ENCODE results near the gene KCNMB1. TPM values are rescaled to one million over a fixed set of nuclear protein-coding genes. Genes with fewer than 3 reads are reported as not detected.

Gene KCNMB1
- total and polyA plus RNA-seq, 2 of the 13 experiments (the other 11 are each of a cell fraction or from before 2014, with no cell fraction given) = not detected

GRCh38 chr5:170408877-170409660 lies 19.9 kb upstream of the KCNMB1 start:
- 50% methylated on average over 2 of the region's 7 CpGs for WGBS (ENCODE audit: low lambda C conversion rate)
- no peak for DNase-seq (ENCODE audit: low spot score)
- ChIA-PET POLR2A (no interaction called here), CTCF (ENCODE audit: low intra/inter-chr PET ratio, low total read pairs) (no interaction called here)
- Histone ChIP-seq H4K20me1 (ENCODE audit: insufficient read depth, low read length) (no peaks in the 10 kb centered on the region), H3K27me3 (ENCODE audit: control insufficient read depth in 1 of 2, insufficient read depth in 2 of 2, low read length in 2 of 2) (peaks cover 0 to 5% of the 10 kb centered on the region in 2 experiments; a peak in 1 of 5 replicates), H3K4me1 (ENCODE audit: insufficient read depth, low read length) (no peaks in the 10 kb centered on the region), H3K4me3 (replicated peaks in 1 of 3; ENCODE audit: insufficient read depth in 1 of 3, low read depth in 2 of 3, low read length in 3 of 3) (no peak overlapping the region), H3K36me3 (replicated peaks in 1 of 2; ENCODE audit: control insufficient read depth in 1 of 2, insufficient read depth in 2 of 2, low read length in 2 of 2) (no peaks in the 10 kb centered on the region), H3K9ac (ENCODE audit: insufficient read depth, low read depth, low read length) (no peak overlapping the region), H3K79me2 (ENCODE audit: insufficient read depth, low read length) (no peaks in the 10 kb centered on the region), H3K27ac (ENCODE audit: extremely low read length, insufficient read depth, low read length) (no peak overlapping the region), H3K9me3 (ENCODE audit: low read length) (no peaks in the 10 kb centered on the region), H3K4me2 (ENCODE audit: low read depth, low read length) (no peak overlapping the region), H2AFZ (ENCODE audit: low read length) (no peak overlapping the region)
- FAIRE-seq = no peak
- TF ChIP-seq, protein P1, sequence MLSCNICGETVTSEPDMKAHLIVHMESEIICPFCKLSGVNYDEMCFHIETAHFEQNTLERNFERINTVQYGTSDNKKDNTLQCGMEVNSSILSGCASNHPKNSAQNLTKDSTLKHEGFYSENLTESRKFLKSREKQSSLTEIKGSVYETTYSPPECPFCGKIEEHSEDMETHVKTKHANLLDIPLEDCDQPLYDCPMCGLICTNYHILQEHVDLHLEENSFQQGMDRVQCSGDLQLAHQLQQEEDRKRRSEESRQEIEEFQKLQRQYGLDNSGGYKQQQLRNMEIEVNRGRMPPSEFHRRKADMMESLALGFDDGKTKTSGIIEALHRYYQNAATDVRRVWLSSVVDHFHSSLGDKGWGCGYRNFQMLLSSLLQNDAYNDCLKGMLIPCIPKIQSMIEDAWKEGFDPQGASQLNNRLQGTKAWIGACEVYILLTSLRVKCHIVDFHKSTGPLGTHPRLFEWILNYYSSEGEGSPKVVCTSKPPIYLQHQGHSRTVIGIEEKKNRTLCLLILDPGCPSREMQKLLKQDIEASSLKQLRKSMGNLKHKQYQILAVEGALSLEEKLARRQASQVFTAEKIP (CRISPR knock-in tag; IDR thresholded peaks at IDR 0.05; ENCODE audit: borderline replicate concordance) = no peak
- TF ChIP-seq, protein P2, sequence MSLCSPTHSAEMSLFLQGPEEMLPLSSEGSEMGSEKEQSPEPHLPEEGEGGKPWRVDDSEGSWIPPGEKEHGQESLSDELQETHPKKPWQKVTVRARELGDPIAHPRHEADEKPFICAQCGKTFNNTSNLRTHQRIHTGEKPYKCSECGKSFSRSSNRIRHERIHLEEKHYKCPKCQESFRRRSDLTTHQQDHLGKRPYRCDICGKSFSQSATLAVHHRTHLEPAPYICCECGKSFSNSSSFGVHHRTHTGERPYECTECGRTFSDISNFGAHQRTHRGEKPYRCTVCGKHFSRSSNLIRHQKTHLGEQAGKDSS (CRISPR knock-in tag; IDR thresholded peaks at IDR 0.05; ENCODE audit: borderline replicate concordance, low read depth) = no peak
- TF ChIP-seq HMG20A (CRISPR knock-in tag; IDR thresholded peaks at IDR 0.05; ENCODE audit: borderline replicate concordance) (no peak), RBM22 (optimal IDR thresholded peaks at IDR 0.05; ENCODE audit: low read length) (no peak), GTF2F1 (IDR thresholded peaks at IDR 0.05; ENCODE audit: low read length) (no peak), ZNF891 (CRISPR knock-in tag; IDR thresholded peaks at IDR 0.05) (no peak), HOXA3 (CRISPR knock-in tag; IDR thresholded peaks at IDR 0.05) (no peak), PAX8 (CRISPR knock-in tag; IDR thresholded peaks at IDR 0.05; ENCODE audit: borderline replicate concordance) (no peak), CBFB (CRISPR knock-in tag; IDR thresholded peaks at IDR 0.05) (no peak), ZNF260 (CRISPR knock-in tag; IDR thresholded peaks at IDR 0.05; ENCODE audit: borderline replicate concordance, low read depth) (no peak), SAFB2 (CRISPR knock-in tag; IDR thresholded peaks at IDR 0.05; ENCODE audit: borderline replicate concordance, low read depth) (no peak), SAP130 (CRISPR knock-in tag; IDR thresholded peaks at IDR 0.05; ENCODE audit: low read depth) (no peak), BRCA1 (CRISPR knock-in tag; IDR thresholded peaks at IDR 0.05) (no peak), SNAPC2 (CRISPR knock-in tag; IDR thresholded peaks at IDR 0.05) (no peak)
- TF ChIP-seq, protein P3, sequence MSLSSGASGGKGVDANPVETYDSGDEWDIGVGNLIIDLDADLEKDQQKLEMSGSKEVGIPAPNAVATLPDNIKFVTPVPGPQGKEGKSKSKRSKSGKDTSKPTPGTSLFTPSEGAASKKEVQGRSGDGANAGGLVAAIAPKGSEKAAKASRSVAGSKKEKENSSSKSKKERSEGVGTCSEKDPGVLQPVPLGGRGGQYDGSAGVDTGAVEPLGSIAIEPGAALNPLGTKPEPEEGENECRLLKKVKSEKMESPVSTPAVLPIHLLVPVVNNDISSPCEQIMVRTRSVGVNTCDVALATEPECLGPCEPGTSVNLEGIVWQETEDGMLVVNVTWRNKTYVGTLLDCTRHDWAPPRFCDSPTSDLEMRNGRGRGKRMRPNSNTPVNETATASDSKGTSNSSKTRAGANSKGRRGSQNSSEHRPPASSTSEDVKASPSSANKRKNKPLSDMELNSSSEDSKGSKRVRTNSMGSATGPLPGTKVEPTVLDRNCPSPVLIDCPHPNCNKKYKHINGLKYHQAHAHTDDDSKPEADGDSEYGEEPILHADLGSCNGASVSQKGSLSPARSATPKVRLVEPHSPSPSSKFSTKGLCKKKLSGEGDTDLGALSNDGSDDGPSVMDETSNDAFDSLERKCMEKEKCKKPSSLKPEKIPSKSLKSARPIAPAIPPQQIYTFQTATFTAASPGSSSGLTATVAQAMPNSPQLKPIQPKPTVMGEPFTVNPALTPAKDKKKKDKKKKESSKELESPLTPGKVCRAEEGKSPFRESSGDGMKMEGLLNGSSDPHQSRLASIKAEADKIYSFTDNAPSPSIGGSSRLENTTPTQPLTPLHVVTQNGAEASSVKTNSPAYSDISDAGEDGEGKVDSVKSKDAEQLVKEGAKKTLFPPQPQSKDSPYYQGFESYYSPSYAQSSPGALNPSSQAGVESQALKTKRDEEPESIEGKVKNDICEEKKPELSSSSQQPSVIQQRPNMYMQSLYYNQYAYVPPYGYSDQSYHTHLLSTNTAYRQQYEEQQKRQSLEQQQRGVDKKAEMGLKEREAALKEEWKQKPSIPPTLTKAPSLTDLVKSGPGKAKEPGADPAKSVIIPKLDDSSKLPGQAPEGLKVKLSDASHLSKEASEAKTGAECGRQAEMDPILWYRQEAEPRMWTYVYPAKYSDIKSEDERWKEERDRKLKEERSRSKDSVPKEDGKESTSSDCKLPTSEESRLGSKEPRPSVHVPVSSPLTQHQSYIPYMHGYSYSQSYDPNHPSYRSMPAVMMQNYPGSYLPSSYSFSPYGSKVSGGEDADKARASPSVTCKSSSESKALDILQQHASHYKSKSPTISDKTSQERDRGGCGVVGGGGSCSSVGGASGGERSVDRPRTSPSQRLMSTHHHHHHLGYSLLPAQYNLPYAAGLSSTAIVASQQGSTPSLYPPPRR (CRISPR knock-in tag; IDR thresholded peaks at IDR 0.05; ENCODE audit: borderline replicate concordance) = no peak
- TF ChIP-seq, protein P4, sequence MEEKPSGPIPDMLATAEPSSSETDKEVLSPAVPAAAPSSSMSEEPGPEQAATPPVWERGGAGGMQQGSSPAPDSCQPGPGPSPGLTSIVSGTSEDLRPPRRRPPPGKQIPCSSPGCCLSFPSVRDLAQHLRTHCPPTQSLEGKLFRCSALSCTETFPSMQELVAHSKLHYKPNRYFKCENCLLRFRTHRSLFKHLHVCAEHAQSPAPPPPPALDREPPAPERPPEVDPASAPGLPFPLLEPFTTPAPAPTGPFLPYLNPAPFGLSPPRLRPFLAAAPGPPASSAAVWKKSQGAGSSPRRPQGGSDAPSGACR (CRISPR knock-in tag; IDR thresholded peaks at IDR 0.05) = no peak
- in situ Hi-C loops (cut with HindIII; ENCODE audit: extremely low pct_ligation_motif_present, low pct_unique_long_range_greater_than_20kb) (loop anchor here (10.0 kb wide), 1 partner anchor 144 kb away; no protein-coding TSS in a partner anchor), intact Hi-C loops (cut with micrococcal nuclease; ENCODE audit: unreplicated experiment) (no loop called here)
- BruUV-seq (replicated peaks) = no TSS peak
- ATAC-seq = no peak
